ENCODE results near the gene PAWR.
"Not testable (repeated sequence)": the region's sequence is repeated elsewhere in the genome, so short reads cannot be mapped to it uniquely, and the experiment has no call there.

Gene PAWR

DNA sequence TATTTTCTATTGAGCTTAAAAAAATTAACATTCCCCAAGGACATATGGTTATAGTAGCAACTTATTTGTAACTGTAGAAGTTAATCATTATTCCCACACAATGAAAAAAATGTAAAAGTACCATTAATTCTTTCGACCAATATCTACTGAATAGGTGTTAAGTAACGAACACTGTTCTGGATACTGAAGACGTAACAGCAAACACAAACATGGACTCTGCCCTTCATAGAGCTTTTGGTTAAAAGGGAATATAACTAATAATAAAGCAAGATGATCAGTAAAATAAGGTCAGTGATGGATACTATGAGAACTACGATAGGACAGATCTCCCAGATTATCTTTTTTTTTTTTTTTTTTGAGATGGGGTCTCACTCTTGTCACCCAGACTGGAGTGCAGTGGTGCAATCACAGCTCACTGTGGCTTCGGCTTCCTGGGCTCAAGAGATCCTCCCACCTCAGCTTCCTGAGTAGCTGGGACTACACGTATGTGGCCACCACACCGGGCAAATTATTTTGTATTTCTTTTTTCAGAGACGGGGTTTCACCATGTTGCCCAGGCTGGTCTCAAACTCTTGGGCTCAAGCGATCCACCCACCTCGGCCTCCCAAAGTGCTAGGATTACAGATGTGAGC is 93.9 kb downstream of the PAWR start:
- in situ Hi-C loops (cut with MboI; ENCODE audit: low sequenced_read_pairs): no loop called here

GRCh38 chr12:79595273-79595672 is 95.5 kb downstream of the PAWR start:
- in situ Hi-C loops (cut with MboI; ENCODE audit: low sequenced_read_pairs): no loop called here

- in situ Hi-C loops (cut with MboI; ENCODE audit: low sequenced_read_pairs): no loop called here
Measured at GRCh38 chr12:79592865-79593264, 97.9 kb downstream of the PAWR start.

DNA sequence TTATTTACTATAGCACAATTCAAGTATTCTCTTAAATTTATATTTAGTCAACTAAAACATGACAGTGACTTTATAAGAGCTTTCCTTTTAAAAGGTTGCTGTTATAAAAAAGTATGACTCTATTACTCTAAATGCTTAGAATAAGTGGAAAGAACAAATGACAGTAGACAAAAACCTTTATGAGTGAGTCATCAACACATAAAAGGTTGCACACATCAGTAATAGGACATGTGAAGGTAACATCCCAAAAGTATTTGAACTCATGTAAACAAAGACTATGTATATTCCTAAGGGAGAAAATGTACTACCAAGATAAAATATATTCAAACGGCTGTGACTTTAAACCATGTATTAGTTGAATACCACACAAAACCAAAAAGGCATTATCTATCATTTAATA is 98.8 kb downstream of the PAWR start:
- in situ Hi-C loops (cut with MboI; ENCODE audit: low sequenced_read_pairs): no loop called here

DNA sequence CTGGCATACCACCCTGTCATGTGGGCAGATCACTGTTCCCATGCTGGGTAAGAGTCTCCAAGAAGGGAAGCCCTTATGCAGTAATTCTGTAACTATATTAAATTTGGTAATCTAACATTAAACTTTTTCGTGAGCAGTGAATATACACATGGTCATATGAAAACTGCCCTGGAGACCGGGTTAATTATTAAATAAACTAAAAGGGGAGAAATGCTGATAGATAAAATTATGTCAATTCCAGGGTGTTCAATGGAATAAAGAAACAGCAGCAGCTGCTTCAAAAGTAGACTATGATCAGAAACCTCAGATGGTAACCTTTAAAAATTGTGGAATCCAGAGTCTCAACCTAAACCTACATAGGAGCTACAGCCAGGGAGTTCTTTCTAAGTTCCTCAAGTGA is 100.0 kb downstream of the PAWR start:
- in situ Hi-C loops (cut with MboI; ENCODE audit: low sequenced_read_pairs): no loop called here

- in situ Hi-C loops (cut with MboI; ENCODE audit: low sequenced_read_pairs): no loop called here
Measured at GRCh38 chr12:79587368-79587767, 103.4 kb downstream of the PAWR start.

DNA sequence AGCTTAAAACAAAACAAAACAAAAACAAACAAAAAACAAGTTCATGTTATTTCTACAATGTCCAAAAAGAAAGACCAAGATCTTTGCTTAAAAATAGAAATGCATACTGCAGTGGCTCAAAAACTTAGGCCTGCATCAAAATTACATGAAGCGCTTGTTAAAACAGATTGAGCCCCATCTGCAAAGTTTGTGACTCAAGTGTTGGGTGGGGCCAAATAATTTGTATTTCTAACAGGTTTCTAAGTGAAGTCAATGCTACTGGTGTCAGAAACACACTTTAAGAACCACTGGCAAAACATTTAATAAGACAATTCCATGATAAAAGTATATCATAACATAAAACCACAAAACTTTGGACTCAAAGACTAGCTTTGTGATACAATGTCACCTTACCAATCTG is 105.6 kb downstream of the PAWR start:
- in situ Hi-C loops (cut with MboI; ENCODE audit: low sequenced_read_pairs): no loop called here

DNA sequence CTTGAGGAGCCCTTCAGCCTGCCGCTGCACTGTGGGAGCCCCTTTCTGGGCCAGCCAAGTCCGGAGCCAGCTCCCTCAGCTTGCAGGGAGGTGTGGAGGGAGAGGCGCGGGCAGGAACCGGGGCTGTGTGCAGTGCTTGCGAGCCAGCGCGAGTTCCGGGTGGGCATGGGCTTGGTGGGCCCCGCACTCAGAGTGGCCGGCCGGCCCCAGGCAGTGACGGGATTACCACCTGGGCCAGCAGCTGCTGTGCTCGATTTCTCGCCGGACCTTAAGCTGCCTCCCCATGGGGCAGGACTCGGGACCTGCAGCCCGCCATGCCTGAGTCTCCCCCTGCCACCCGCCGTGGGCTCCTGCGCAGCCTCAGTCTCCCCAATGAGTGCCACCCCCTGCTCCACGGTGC is 116.9 kb downstream of the PAWR start:
- in situ Hi-C loops (cut with MboI; ENCODE audit: low sequenced_read_pairs): no loop called here

DNA sequence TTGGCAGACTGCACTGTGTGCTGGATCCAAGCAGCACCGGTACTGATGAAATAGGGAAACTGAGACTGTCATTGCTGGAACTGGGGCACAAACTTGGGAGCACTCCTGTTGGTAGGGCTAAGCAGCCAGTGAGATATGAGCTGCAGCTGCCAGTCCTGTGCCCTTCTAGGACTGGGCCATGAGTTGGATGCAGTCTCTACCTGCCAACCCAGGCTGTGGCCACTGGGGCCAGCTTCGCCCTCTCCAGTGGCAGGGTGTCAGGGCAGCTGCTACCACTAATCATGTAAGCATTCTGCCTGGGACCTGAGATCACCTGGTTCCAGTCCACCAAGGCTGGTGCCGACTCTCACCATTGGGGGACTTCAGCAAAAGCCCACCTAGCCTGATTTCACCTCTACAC is 121.1 kb downstream of the PAWR start:
- in situ Hi-C loops (cut with MboI; ENCODE audit: low sequenced_read_pairs): no loop called here

DNA sequence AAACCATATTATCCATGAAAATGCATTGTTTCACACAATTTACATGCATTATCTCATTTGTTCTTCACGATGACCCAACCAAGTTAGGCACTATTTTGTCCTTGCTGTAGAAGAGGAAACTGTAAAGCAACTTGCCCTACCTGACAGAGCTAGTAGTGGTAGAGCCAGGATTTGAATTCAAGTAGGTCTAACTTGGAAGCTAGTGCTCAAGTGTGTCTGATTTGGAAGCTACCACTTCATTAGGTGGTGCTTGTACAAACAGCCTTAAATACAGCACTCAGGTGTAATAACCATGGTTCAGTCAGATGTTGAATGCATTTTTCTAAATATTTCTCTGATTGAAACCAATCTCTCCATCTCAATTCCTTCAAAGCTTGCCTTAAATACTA is 123.6 kb downstream of the PAWR start:
- in situ Hi-C loops (cut with MboI; ENCODE audit: low sequenced_read_pairs): no loop called here

DNA sequence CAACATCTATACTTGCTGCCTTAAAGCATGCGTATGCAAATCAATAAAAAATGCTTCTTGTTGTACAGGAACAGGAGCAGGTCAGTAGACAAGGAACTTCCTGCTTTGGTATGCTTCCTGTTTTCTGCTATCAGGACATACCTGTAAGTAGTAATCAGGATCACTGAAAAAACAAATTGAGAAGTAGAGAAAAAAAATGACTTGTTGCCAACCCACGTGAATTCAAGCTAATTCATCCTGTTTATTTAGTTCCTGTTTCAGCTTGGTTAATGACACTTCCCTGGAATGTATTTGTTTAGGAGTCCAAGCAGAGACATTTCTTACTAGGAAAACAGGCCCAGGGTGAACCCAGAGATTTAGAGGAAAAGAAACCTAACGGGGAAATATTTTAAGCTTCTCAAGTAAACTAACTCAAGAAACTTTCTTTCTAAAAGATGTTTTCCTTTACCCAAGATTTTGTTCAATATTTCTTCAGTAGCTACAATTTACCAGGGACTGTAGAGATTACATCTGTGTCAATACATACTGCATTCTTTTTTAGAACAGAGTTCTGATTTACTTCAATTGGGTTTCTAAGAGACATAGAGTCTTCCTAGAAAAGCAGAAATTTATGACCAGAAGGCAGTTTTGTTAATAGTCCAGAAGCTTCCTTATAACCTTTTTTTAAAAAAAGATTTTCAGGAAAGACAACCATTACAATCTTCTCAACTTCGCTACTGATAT is 124.2 kb downstream of the PAWR start:
- in situ Hi-C loops (cut with MboI; ENCODE audit: low sequenced_read_pairs): no loop called here

DNA sequence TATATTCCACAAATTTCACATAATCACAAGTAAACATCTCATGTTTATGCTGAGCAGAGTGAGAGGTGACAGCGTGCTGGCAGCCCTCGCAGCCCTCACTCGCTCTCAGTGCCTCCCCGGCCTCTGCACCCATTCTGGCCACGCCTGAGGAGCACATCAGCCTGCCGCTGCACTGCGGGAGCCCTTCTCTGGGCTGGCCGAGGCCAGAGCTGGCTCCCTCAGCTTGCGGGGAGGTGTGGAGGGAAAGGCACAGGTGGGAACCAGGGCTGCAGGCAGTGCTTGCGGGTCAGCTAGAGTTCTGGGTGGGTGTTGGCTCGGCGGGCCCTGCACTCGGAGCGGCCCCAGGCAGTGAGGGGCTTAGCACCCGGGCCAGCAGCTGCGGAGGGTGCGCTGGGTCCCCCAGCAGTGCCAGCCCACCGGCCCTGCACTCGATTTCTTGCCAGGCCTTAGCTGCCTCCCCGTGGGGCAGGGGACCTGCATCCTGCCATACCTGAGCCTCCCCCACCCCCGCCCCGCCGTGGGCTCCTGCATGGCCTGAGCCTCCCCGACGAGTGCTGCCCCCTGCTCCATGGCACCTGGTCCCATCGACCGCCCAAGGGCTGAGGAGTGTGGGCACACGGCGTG is 125.9 kb downstream of the PAWR start:
- in situ Hi-C loops (cut with MboI; ENCODE audit: low sequenced_read_pairs): not testable (repeated sequence)

GRCh38 chr12:79563021-79563740 is 127.6 kb downstream of the PAWR start:
- in situ Hi-C loops (cut with MboI; ENCODE audit: low sequenced_read_pairs): no loop called here

- in situ Hi-C loops (cut with MboI; ENCODE audit: low sequenced_read_pairs): no loop called here
Measured at GRCh38 chr12:79561401-79562132, 129.2 kb downstream of the PAWR start.

GRCh38 chr12:79560225-79560889 is 130.4 kb downstream of the PAWR start:
- in situ Hi-C loops (cut with MboI; ENCODE audit: low sequenced_read_pairs): no loop called here

DNA sequence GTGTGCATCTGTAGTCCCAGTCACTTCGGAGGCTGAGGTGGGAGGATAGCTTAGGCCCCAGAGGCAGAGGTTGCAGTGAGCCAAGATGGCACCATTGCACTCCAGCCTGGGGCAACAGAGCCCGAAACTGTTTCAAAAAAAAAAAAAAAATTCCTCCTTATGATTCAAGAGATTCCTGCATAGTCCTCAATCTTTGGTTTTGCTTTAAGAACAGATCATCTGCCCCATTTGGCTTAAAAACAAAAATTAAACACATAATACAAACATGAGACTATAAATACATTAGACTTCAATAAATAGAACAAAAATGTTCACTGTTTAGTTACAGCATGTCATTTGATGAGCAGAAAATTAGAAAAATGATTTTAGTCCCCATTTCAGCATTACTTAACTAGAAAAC is 131.2 kb downstream of the PAWR start:
- in situ Hi-C loops (cut with MboI; ENCODE audit: low sequenced_read_pairs): no loop called here

DNA sequence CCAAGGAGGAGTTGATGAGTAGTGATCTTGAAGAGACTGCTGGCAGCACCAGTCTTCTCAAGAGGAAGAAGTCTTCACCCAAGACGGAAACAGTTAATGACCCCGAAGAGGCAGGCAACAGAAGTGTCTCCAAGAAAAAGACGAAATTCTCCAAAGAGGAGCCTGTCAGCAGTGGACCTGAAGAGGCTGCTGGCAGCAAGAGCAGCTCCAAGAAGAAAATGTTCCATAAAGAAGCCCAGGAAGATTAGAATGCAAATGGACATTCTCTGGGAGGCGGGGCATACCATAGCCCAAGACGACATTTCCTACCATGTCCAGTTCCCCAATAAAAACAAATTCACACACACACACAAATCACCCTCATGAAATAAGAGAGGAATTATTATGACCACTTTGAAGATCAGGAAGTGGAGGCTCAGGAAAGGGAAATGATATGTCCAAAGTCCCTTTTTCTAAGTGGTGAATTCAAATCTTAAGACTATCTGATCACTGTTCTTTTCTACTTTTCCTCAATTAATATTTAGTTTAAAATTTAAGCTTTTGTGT is 131.8 kb downstream of the PAWR start:
- in situ Hi-C loops (cut with MboI; ENCODE audit: low sequenced_read_pairs): no loop called here

DNA sequence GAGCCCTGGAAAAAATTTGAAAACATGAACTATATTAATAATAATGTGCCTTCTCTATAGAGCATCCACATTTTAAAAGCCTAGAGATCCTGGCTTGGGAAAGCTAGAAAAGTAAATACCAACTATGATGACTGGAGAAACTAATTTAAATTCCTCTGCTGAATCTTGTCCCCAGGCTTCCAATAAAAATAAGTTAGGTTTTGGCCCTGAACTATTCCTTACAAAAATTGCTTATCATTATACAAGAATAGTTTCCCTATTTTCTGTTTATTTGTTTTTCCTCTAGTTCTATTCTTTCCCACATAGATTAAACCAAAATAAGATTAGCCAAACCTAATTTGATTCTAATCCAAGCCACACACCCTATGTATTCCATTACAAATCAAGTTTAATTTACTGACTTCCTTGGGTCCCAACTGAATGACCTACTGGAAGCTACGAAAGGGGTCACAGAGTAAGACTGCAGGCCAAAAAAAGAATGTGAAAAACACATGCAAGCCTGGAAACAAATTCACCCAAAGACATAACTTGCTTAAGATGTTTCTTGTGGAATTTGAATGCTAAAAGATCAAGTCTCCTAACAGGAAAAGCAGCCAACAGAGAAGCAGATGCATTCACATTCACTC is 133.0 kb downstream of the PAWR start:
- in situ Hi-C loops (cut with MboI; ENCODE audit: low sequenced_read_pairs): no loop called here

DNA sequence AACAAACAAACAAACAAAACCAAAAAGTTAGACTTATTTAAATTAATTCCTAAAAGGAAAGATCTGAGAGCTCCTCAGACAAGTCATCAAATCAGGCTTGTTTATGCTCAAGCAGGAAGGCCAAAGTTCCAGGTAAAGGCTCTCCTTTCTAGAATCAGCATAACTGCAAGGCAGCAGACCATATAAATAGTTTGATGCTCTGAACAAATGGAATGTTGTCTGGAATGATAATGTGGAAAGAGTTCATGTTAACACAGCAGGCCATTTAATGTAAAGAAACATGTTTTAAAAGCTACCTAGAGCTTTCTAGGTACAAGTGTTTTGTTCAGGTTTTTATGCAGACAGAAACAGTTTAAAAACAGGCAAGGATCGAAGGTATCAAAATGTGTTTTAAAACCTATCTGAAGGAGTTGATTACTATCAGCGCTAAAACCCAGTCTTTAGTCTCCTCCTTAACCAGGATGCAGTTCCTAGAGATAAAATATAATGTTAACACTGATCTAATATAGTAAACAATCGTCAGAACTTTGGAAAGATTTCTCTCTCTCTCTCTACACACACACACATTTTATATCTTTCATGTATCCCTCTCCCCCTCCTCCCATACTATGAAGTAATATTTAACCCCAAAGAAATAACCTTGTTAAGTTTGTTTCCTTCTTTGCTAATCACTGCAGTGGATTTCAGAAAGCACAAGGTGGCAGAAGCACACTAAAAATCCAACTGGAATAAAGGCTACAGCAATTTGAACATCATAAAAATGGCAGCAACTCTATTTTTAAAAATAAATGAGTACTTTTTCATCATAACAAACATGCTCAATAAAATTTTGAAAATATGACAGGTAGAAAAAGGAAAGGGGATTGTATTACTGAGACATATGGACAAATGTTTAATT is 135.5 kb downstream of the PAWR start:
- in situ Hi-C loops (cut with MboI; ENCODE audit: low sequenced_read_pairs): no loop called here

All from HL-60/S4 treated with phorbol 12-myristate 13-acetate at 8.2 ng/mL for 4 days and 3 days (cell line).